GM19468 (cell line): Measurements from ENCODE around the gene ZP3.
A peak's percentile ranks its signal among the peaks of the same experiment; 100 is the strongest.
"Not testable (repeated sequence)": the region's sequence is repeated elsewhere in the genome, so short reads cannot be mapped to it uniquely, and the experiment has no call there.

Source experiments
- ATAC-seq: cut with Tn5 transposase; IDR thresholded peaks from one replicate; pipeline ENCODE4 v1.9.1; 2021; ENCODE audit warnings: mild to moderate bottlenecking, moderate library complexity, moderate number of reproducible peaks; ENCODE audit not compliant: unreplicated experiment; ENCODE audit errors: extremely low read depth

The ZP3 gene

GRCh38 chr7:76479628-76480027 is 54.9 kb downstream of the ZP3 start:
- ATAC-seq, result not testable (repeated sequence)

GRCh38 chr7:76480403-76481253 is 55.9 kb downstream of the ZP3 start:
- ATAC-seq, result not testable (repeated sequence)

GRCh38 chr7:76482660-76483059 is 57.9 kb downstream of the ZP3 start:
- not testable (repeated sequence) for ATAC-seq

GRCh38 chr7:76483081-76483480 is 58.3 kb downstream of the ZP3 start:
- not testable (repeated sequence) for ATAC-seq

- ATAC-seq, result not testable (repeated sequence)
Measured at GRCh38 chr7:76484456-76484855, 59.7 kb downstream of the ZP3 start.

- ATAC-seq, result not testable (repeated sequence)
Measured at GRCh38 chr7:76485822-76486610, 61.3 kb downstream of the ZP3 start.

GRCh38 chr7:76486618-76487017 is 61.9 kb downstream of the ZP3 start:
- ATAC-seq, result peak; percentile 98

- ATAC-seq, result not testable (repeated sequence)
Measured at GRCh38 chr7:76487969-76488368, 63.2 kb downstream of the ZP3 start.
